ENCODE data around the gene NUDT15.
"Not testable (repeated sequence)": the region's sequence is repeated elsewhere in the genome, so short reads cannot be mapped to it uniquely, and the experiment has no call there.

Gene NUDT15

GRCh38 chr13:48040049-48040448 lies 2.5 kb downstream of the NUDT15 start:
- no peak for DNase-seq (ENCODE audit: low read depth)
- H3K4me3 ChIP-seq (ENCODE audit: low read depth, low read length) = no peak overlapping the region
- TF ChIP-seq, protein P1, sequence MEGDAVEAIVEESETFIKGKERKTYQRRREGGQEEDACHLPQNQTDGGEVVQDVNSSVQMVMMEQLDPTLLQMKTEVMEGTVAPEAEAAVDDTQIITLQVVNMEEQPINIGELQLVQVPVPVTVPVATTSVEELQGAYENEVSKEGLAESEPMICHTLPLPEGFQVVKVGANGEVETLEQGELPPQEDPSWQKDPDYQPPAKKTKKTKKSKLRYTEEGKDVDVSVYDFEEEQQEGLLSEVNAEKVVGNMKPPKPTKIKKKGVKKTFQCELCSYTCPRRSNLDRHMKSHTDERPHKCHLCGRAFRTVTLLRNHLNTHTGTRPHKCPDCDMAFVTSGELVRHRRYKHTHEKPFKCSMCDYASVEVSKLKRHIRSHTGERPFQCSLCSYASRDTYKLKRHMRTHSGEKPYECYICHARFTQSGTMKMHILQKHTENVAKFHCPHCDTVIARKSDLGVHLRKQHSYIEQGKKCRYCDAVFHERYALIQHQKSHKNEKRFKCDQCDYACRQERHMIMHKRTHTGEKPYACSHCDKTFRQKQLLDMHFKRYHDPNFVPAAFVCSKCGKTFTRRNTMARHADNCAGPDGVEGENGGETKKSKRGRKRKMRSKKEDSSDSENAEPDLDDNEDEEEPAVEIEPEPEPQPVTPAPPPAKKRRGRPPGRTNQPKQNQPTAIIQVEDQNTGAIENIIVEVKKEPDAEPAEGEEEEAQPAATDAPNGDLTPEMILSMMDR (IDR thresholded peaks at IDR 0.05; ENCODE audit: insufficient read depth, low read depth, low read length, missing control alignments) = no peak

DNA sequence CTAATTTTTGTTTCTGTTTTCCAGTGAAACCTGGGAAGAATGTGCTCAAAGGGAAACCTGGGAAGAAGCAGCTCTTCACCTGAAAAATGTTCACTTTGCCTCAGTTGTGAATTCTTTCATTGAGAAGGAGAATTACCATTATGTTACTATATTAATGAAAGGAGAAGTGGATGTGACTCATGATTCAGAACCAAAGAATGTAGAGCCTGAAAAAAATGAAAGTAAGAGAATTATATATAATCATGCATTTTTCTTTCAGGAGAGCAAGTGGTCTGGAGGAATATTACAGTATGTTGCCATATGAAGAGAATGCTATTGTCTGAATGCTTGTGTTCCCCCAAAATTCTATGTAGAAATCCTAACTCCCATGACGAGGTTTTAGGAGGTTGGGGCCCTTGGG lies 3.4 kb downstream of the NUDT15 start:
- TF ChIP-seq, protein P1 (IDR thresholded peaks at IDR 0.05; ENCODE audit: insufficient read depth, low read depth, low read length, missing control alignments) = no peak
- DNase-seq (ENCODE audit: low read depth) = no peak
- H3K4me3 ChIP-seq (ENCODE audit: low read depth, low read length) = no peak overlapping the region

DNA sequence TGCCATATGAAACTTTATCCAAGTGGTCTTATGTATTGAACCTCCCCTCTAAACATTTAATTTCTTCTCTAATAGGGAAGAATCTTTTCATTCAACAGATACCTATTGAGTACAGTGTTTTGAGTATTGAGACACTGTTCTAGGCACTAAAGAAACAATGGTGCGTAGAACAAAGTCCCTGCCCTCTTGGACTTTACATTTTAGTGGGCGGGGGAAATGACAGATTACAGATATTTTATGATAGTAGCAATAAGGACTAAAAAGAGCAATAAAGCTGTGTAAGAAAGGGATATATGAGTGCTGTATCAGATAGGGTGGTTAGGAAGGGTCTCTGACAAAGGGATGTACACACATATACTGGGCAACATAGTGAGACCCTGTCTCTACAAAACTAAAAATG lies 5.4 kb downstream of the NUDT15 start:
- H3K4me3 ChIP-seq (ENCODE audit: low read depth, low read length) = no peak overlapping the region
- TF ChIP-seq, protein P1 (IDR thresholded peaks at IDR 0.05; ENCODE audit: insufficient read depth, low read depth, low read length, missing control alignments) = no peak
- no peak for DNase-seq (ENCODE audit: low read depth)

DNA sequence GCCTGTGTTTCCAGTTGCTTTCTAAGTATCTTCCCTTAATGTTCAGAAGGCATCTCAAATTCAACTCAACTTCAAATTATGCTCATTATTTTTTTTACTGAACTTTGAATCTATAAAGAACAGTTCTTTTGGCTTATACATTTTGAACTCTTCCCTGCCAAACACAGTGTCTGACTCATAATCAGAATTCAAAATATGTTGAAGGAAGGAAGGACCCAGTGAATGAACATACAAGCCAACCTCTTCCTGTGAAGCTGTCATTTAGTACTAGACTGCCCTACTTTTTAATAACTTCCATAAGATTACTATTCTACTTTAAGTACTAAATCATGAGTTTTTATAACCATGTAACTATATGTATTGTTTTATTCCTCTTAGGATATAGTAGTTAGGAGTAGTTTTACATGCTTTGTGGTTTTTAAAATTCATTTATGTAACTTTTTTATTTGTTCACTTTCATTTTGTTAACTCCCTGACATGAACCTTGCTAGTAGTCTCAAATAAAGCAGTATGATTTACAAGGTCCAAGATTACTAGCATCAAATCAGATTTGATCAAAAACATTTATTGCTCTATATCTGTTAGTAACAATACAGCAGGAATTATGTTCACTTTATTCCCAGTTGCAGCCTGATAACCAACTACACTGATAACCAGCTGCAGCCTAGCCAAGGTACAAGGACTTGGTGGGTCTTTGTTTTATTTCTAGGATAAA lies 6.4 kb downstream of the NUDT15 start:
- TF ChIP-seq, protein P1 (IDR thresholded peaks at IDR 0.05; ENCODE audit: insufficient read depth, low read depth, low read length, missing control alignments) = no peak
- no peak overlapping the region for H3K4me3 ChIP-seq (ENCODE audit: low read depth, low read length)

GRCh38 chr13:48050550-48050949 lies 13.0 kb downstream of the NUDT15 start:
- DNase-seq (ENCODE audit: low read depth) = no peak
- TF ChIP-seq, protein P1 (IDR thresholded peaks at IDR 0.05; ENCODE audit: insufficient read depth, low read depth, low read length, missing control alignments) = no peak
- no peak overlapping the region for H3K4me3 ChIP-seq (ENCODE audit: low read depth, low read length)

More for the DNA sequence above, 6.4 kb downstream of the NUDT15 start:
- peak; percentile 16 for DNase-seq (ENCODE audit: low read depth)

GRCh38 chr13:48054601-48055000 lies 17.1 kb downstream of the NUDT15 start:
- TF ChIP-seq, protein P1 (IDR thresholded peaks at IDR 0.05; ENCODE audit: insufficient read depth, low read depth, low read length, missing control alignments) = no peak
- no peak overlapping the region for H3K4me3 ChIP-seq (ENCODE audit: low read depth, low read length)
- DNase-seq (ENCODE audit: low read depth) = no peak

DNA sequence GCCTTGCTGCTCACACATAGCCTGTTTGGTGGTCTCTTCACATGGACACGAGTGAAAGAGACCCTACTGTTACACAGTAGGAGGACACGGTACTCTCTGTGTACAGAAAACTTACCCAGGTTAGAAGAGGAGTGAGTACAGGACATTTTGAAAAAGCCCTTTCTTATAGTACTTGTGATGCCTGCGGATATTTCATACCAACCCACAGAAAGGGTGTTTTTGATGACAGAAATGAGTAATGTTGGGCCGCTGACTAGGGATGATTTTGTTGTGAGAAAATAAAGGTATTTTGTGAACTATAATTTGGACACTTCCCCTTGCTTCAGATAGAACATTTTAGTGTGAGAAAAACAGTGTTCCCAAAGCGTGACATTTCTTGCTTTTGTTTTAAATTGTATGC lies 18.2 kb downstream of the NUDT15 start:
- H3K4me3 ChIP-seq (ENCODE audit: low read depth, low read length) = no peak overlapping the region
- TF ChIP-seq, protein P1 (IDR thresholded peaks at IDR 0.05; ENCODE audit: insufficient read depth, low read depth, low read length, missing control alignments) = no peak
- DNase-seq (ENCODE audit: low read depth) = no peak

- H3K4me3 ChIP-seq (ENCODE audit: low read depth, low read length); DNase-seq (ENCODE audit: low read depth): not testable (repeated sequence)
These were observed 21.0 kb downstream of the NUDT15 start for GRCh38 chr13:48058536-48058935.

- not testable (repeated sequence) for H3K4me3 ChIP-seq (ENCODE audit: low read depth, low read length); DNase-seq (ENCODE audit: low read depth)
These were observed 22.4 kb downstream of the NUDT15 start for GRCh38 chr13:48059951-48060350.
